HepG2 (cell line): ENCODE measurements around the gene P4HB. TPM values are rescaled to one million over a fixed set of nuclear protein-coding genes. Genes with fewer than 3 reads are reported as not detected.
A peak's percentile ranks its signal among the peaks of the same experiment; 100 is the strongest.

ENCODE experiments used
- AHR ChIP-seq: IDR thresholded peaks from 2 replicates; pipeline ENCODE4 v1.6.1; 2018; ENCODE audit warnings: missing genetic modification reagents, missing compliant biosample characterization
- CBX1 ChIP-seq: IDR thresholded peaks from one replicate; pipeline ENCODE4 v1.6.1; 2016; ENCODE audit warnings: antibody characterized with exemption, low read depth
- DZIP1 ChIP-seq: sonication (generic); formaldehyde crosslinking; IDR thresholded peaks from 2 replicates; pipeline ENCODE4 v1.5.0; 2020; ENCODE audit warnings: mild to moderate bottlenecking, missing genetic modification reagents
- EEA1 ChIP-seq: sonication (generic); formaldehyde crosslinking; IDR thresholded peaks from 2 replicates; pipeline ENCODE4 v1.5.1; 2020; ENCODE audit warnings: mild to moderate bottlenecking, missing genetic modification reagents, borderline replicate concordance
- ELF1 ChIP-seq: sonication (generic); formaldehyde crosslinking; IDR thresholded peaks from 2 replicates; pipeline ENCODE4 v1.4.0; 2020; ENCODE audit warnings: missing genetic modification reagents
- FOXA1 ChIP-seq, 2 experiments: fragments of 450-650 bp in 1 of 2; sonication (generic) in 1 of 2; formaldehyde crosslinking in 1 of 2; IDR thresholded peaks; 2 replicates each; pipeline versions ENCODE4 v1.4.0 to v1.6.1; 2016 to 2020; ENCODE audit warnings: missing genetic modification reagents in 1 of 2
- FOXA3 ChIP-seq: IDR thresholded peaks from 2 replicates; pipeline ENCODE4 v1.6.1; 2016; ENCODE audit warnings: missing genetic modification reagents, missing compliant biosample characterization
- KLF13 ChIP-seq: sonication (generic); formaldehyde crosslinking; IDR thresholded peaks from 2 replicates; pipeline ENCODE4 v1.4.0; 2020; ENCODE audit warnings: mild to moderate bottlenecking, missing genetic modification reagents
- LCORL ChIP-seq, 2 experiments: fragments of 450-650 bp in 1 of 2; sonication (generic) in 1 of 2; formaldehyde crosslinking in 1 of 2; IDR thresholded peaks; 2 replicates each; pipeline versions ENCODE4 v1.5.0 to v1.6.1; 2017 to 2020; ENCODE audit warnings: antibody characterized with exemption in 1 of 2, missing genetic modification reagents in 1 of 2
- MLXIP ChIP-seq: sonication (generic); formaldehyde crosslinking; IDR thresholded peaks from 2 replicates; pipeline ENCODE4 v1.9.0; 2021; ENCODE audit warnings: missing genetic modification reagents, borderline replicate concordance
- PAX8 ChIP-seq: sonication (generic); formaldehyde crosslinking; IDR thresholded peaks from 2 replicates; pipeline ENCODE4 v1.8.0; 2022; ENCODE audit warnings: mild to moderate bottlenecking, missing genetic modification reagents, borderline replicate concordance
- RNF2 ChIP-seq: fragments of 450-650 bp; conservative IDR thresholded peaks from 2 replicates; pipeline ENCODE4 v1.6.1; 2016; ENCODE audit warnings: low read depth
- SMAD1 ChIP-seq: sonication (generic); formaldehyde crosslinking; IDR thresholded peaks from 2 replicates; pipeline ENCODE4 v1.4.0; 2020; ENCODE audit warnings: missing genetic modification reagents, low read depth, mild to moderate bottlenecking, borderline replicate concordance
- ZC3H13 ChIP-seq: sonication (generic); formaldehyde crosslinking; IDR thresholded peaks from 2 replicates; pipeline ENCODE4 v1.8.1; 2023; ENCODE audit warnings: mild to moderate bottlenecking, missing genetic modification reagents, moderate library complexity
- ZNF20 ChIP-seq: sonication (generic); formaldehyde crosslinking; IDR thresholded peaks from 2 replicates; pipeline ENCODE4 v1.4.0; 2020; ENCODE audit warnings: mild to moderate bottlenecking, moderate library complexity, missing genetic modification reagents
- ZNF264 ChIP-seq: sonication (generic); formaldehyde crosslinking; IDR thresholded peaks from 2 replicates; pipeline ENCODE4 v1.4.0; 2020; ENCODE audit warnings: missing genetic modification reagents
- ZNF343 ChIP-seq: sonication (generic); formaldehyde crosslinking; IDR thresholded peaks from 2 replicates; pipeline ENCODE4 v1.4.0; 2020; ENCODE audit warnings: mild to moderate bottlenecking, missing genetic modification reagents
- ZNF496 ChIP-seq: sonication (generic); formaldehyde crosslinking; IDR thresholded peaks from 2 replicates; pipeline ENCODE4 v1.8.1; 2023; ENCODE audit warnings: mild to moderate bottlenecking, moderate library complexity, missing genetic modification reagents; ENCODE audit not compliant: insufficient replicate concordance
- ZNF660 ChIP-seq: sonication (generic); formaldehyde crosslinking; IDR thresholded peaks from 2 replicates; pipeline ENCODE4 v1.5.1; 2020; ENCODE audit warnings: mild to moderate bottlenecking, low read depth, missing genetic modification reagents, borderline replicate concordance
- ZNF776 ChIP-seq: sonication (generic); formaldehyde crosslinking; IDR thresholded peaks from 2 replicates; pipeline ENCODE4 v1.4.0; 2020; ENCODE audit warnings: mild to moderate bottlenecking, missing genetic modification reagents
- ZNF883 ChIP-seq: sonication (generic); formaldehyde crosslinking; IDR thresholded peaks from 2 replicates; pipeline ENCODE4 v1.5.1; 2020; ENCODE audit warnings: mild to moderate bottlenecking, missing genetic modification reagents; ENCODE audit errors: not compliant biosample characterization
- polyA plus RNA-seq, 8 experiments: library from polyadenylated mRNA; depleted of rRNA in 3 of 8; stranded (reverse) in 7 of 8; unstranded in 1 of 8; fragments of >200 nt; fragmentation: Illumina TruSeq in 4 of 8; extraction: Trizol in 4 of 8; gene quantifications; 2 replicates each; pipeline versions ENCODE4 v1.2.1 to v1.2.3, GENCODE V29; 2011 to 2016; ENCODE audit warnings: low read depth in 4 of 8, missing spikeins in 1 of 8, mixed read lengths in 1 of 8; ENCODE audit not compliant: insufficient read depth in 1 of 8
- total RNA-seq, 5 experiments: library from RNA; depleted of rRNA; stranded (reverse); fragments of >200 nt; fragmentation: Illumina TruSeq; extraction: Trizol; gene quantifications; 2 replicates each; pipeline ENCODE4 v1.2.3, GENCODE V29; 2016; ENCODE audit warnings: low read depth in 1 of 5

The P4HB gene
- total and polyA plus RNA-seq, 2 of the 13 experiments (the other 11 are each of a cell fraction or from before 2014, with no cell fraction given) = 185 to 782 TPM

- no peak for TF ChIP-seq ZNF20 (CRISPR knock-in tag)
- TF ChIP-seq AHR (CRISPR knock-in tag) = no peak
- TF ChIP-seq DZIP1 (CRISPR knock-in tag) = no peak
- TF ChIP-seq PAX8 (CRISPR knock-in tag) = no peak
- no peak for TF ChIP-seq ZNF776 (CRISPR knock-in tag)
- TF ChIP-seq ZNF264 (CRISPR knock-in tag) = no peak
- no peak for TF ChIP-seq KLF13 (CRISPR knock-in tag)
- TF ChIP-seq ZNF660 (CRISPR knock-in tag) = no peak
- TF ChIP-seq LCORL (IDR thresholded peaks at IDR 0.05) = no peak
- TF ChIP-seq LCORL (CRISPR knock-in tag; IDR thresholded peaks at IDR 0.05) = peak; percentile 94
- peak; percentile 79; the same call in 1 of the 2 replicates for TF ChIP-seq RNF2
- no peak for TF ChIP-seq ZNF343
- peak; percentile 77 for TF ChIP-seq FOXA3 (CRISPR knock-in tag)
- no peak for TF ChIP-seq ZNF883
- no peak for TF ChIP-seq CBX1
- TF ChIP-seq FOXA1 (IDR thresholded peaks at IDR 0.05) = no peak
- peak; percentile 52; the same call in 1 of the 2 replicates for TF ChIP-seq FOXA1 (CRISPR knock-in tag; IDR thresholded peaks at IDR 0.05)
- 0 out of 2 replicates have a peak, but pooled peaks have one; percentile 8 for TF ChIP-seq ELF1 (CRISPR knock-in tag)
- TF ChIP-seq EEA1 (CRISPR knock-in tag) = no peak
- TF ChIP-seq ZNF496 (CRISPR knock-in tag) = no peak
- no peak for TF ChIP-seq SMAD1 (CRISPR knock-in tag)
- no peak for TF ChIP-seq MLXIP (CRISPR knock-in tag)
- no peak for TF ChIP-seq ZC3H13 (CRISPR knock-in tag)
Measured at GRCh38 chr17:81814748-81815645, 45.3 kb downstream of the P4HB start (continued).
